Natural killer cell (primary cell): ENCODE data around the gene CPPED1. TPM values are rescaled to one million over a fixed set of nuclear protein-coding genes. Genes with fewer than 3 reads are reported as not detected.

Experiments
- ATAC-seq, 3 donors: fragments of 150-1000 bp in 2 of 3; fragments of 200-7000 bp in 1 of 3; cut with Tn5 transposase; 1 replicate in 1 of 3; 2 replicates in 2 of 3; pipeline ENCODE4 v1.10.0; 2021; ENCODE audit warnings: mild to moderate bottlenecking in 2 of 3, moderate library complexity in 2 of 3
- DNase-seq, 2 donors: peaks; one replicate each; pipeline versions ENCODE4 v3.0.0 to v3.0.0-alpha.2; 2013 to 2021; ENCODE audit warnings: mixed read lengths in 1 of 2
- H3K27ac ChIP-seq: one replicate; pipeline ENCODE4 v1.5.1; 2013; ENCODE audit warnings: mild to moderate bottlenecking, low read length
- H3K27me3 ChIP-seq: one replicate; pipeline ENCODE4 v1.6.1; 2013; ENCODE audit warnings: low read length; ENCODE audit not compliant: control insufficient read depth, insufficient read depth
- H3K36me3 ChIP-seq: one replicate; pipeline ENCODE4 v1.6.1; 2013; ENCODE audit warnings: low read length; ENCODE audit not compliant: control insufficient read depth, insufficient read depth
- H3K4me1 ChIP-seq: one replicate; pipeline ENCODE4 v1.6.1; 2013; ENCODE audit warnings: low read length; ENCODE audit not compliant: control insufficient read depth, insufficient read depth
- H3K4me3 ChIP-seq: one replicate; pipeline ENCODE4 v1.5.1; 2013; ENCODE audit warnings: low read length
- H3K9me3 ChIP-seq: one replicate; pipeline ENCODE4 v1.6.1; 2013; ENCODE audit warnings: low read length; ENCODE audit not compliant: control insufficient read depth, insufficient read depth
- H3K27ac Mint-ChIP-seq, 2 donors: one replicate each; pipeline ENCODE4 v1.8.0; 2022; ENCODE audit warnings: mild to moderate bottlenecking in 2 of 2, mixed read lengths in 2 of 2, moderate library complexity in 1 of 2
- H3K27me3 Mint-ChIP-seq, 2 donors: one replicate each; pipeline ENCODE4 v1.8.0; 2022; ENCODE audit warnings: low read depth in 2 of 2, mixed read lengths in 2 of 2
- H3K36me3 Mint-ChIP-seq: one replicate; pipeline ENCODE4 v1.8.0; 2022; ENCODE audit warnings: mixed read lengths
- H3K4me1 Mint-ChIP-seq, 2 donors: one replicate each; pipeline ENCODE4 v1.8.0; 2022; ENCODE audit warnings: mixed read lengths in 2 of 2
- H3K4me3 Mint-ChIP-seq: one replicate; pipeline ENCODE4 v1.8.0; 2022; ENCODE audit warnings: mild to moderate bottlenecking, moderate library complexity, mixed read lengths
- H3K9me3 Mint-ChIP-seq, 2 donors: one replicate each; pipeline ENCODE4 v1.8.0; 2022; ENCODE audit warnings: mixed read lengths in 2 of 2
- CTCF ChIP-seq: fragments of 200-600 bp; IDR thresholded peaks from one replicate; pipeline ENCODE4 v1.8.0; 2022; ENCODE audit warnings: antibody characterized with exemption
- WGBS: methylation state at CpG from one replicate; pipeline ENCODE4 v1.1.7; 2013; ENCODE audit warnings: missing lambda C conversion rate; ENCODE audit not compliant: insufficient coverage; 5-methylcytosine and 5-hydroxymethylcytosine counted together
- intact Hi-C: fragments of 100-400 bp; cut with micrococcal nuclease; formaldehyde crosslinking; loops from one replicate; pipeline ENCODE4 v1.14.2; 2022
- total RNA-seq, 4 donors: library from RNA; stranded (reverse); fragments of 120-200 nt in 1 of 4; gene quantifications; one replicate each; pipeline versions ENCODE4 v1.2.3 to v1.2.4, GENCODE V29; 2013 to 2022

CPPED1 gene
- total RNA-seq, 3 donors from 2014 or later (not counting 1 experiment from before 2014, with no cell fraction given): 10.3 to 18.3 (median 16.4) TPM

GRCh38 chr16:12739738-12740137 is 63.9 kb downstream of the CPPED1 start:
- H3K4me3 Mint-ChIP-seq: no peak overlapping the region
- no peaks in the 10 kb centered on the region for H3K4me1 ChIP-seq
- H3K36me3 ChIP-seq: no peaks in the 10 kb centered on the region
- DNase-seq: no peak
- H3K27me3 ChIP-seq: no peaks in the 10 kb centered on the region
- no peaks in the 10 kb centered on the region for H3K27me3 Mint-ChIP-seq
- TF ChIP-seq CTCF: no peak
- peaks cover 12% of the 10 kb centered on the region for H3K36me3 Mint-ChIP-seq
- peaks cover under 1 to 3% of the 10 kb centered on the region in 2 donors for H3K9me3 Mint-ChIP-seq
- H3K9me3 ChIP-seq: peaks cover 11% of the 10 kb centered on the region
- WGBS: 100% methylated on average over 3 of the region's 3 CpGs
- H3K4me3 ChIP-seq: no peak overlapping the region
- intact Hi-C loops: no loop called here
- no peak overlapping the region for H3K27ac ChIP-seq
- ATAC-seq: no peak
- H3K4me1 Mint-ChIP-seq: no peaks in the 10 kb centered on the region
- H3K27ac Mint-ChIP-seq: no peak overlapping the region

- Histone ChIP-seq H3K4me1 (no peaks in the 10 kb centered on the region), H3K9me3 (peaks cover 14% of the 10 kb centered on the region), H3K36me3 (no peaks in the 10 kb centered on the region), H3K4me3 (no peak overlapping the region), H3K27ac (no peak overlapping the region), H3K27me3 (no peaks in the 10 kb centered on the region)
- WGBS: 92% methylated on average over 6 of the region's 6 CpGs
- no peak for DNase-seq
- ATAC-seq: no peak
- Mint-ChIP-seq H3K36me3 (peaks cover 17% of the 10 kb centered on the region), H3K4me3 (no peak overlapping the region), H3K27me3 (no peaks in the 10 kb centered on the region), H3K9me3 (peaks cover 4 to 12% of the 10 kb centered on the region in 2 donors), H3K4me1 (no peaks in the 10 kb centered on the region), H3K27ac (no peak overlapping the region)
- no peak for TF ChIP-seq CTCF
- intact Hi-C loops: no loop called here
Measured at GRCh38 chr16:12737563-12737962, 66.1 kb downstream of the CPPED1 start.

DNA sequence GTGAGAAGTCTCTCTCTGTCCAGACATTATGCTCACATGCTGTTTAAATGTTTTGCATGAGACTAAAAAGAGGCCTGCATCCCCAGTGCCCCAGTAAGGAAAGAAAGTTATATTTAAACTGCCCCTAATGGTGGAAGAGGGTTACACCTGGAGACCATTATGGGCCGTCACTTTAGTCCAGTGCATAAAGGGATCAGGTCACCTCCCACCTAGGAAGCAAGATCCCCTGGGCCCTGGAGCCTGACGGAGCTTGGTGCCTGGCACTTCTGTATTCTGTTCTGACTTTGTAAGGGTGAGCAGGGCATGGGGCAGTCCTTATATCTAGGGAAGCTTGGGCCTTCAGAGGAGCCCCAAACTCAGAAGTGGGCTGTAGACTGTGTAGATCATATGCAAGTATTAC is 67.9 kb downstream of the CPPED1 start:
- intact Hi-C loops: no loop called here
- H3K36me3 Mint-ChIP-seq: peaks cover 31% of the 10 kb centered on the region
- H3K9me3 Mint-ChIP-seq: peaks cover 7 to 20% of the 10 kb centered on the region in 2 donors

More for the DNA sequence above, 67.9 kb downstream of the CPPED1 start:
- Mint-ChIP-seq H3K4me1 (no peaks in the 10 kb centered on the region), H3K27ac (no peak overlapping the region), H3K27me3 (no peaks in the 10 kb centered on the region), H3K4me3 (no peak overlapping the region)
- Histone ChIP-seq H3K9me3 (peaks cover 21% of the 10 kb centered on the region), H3K27me3 (no peaks in the 10 kb centered on the region), H3K4me1 (no peaks in the 10 kb centered on the region), H3K27ac (no peak overlapping the region), H3K4me3 (no peak overlapping the region), H3K36me3 (no peaks in the 10 kb centered on the region)
- DNase-seq: no peak
- WGBS: 92% methylated on average over 2 of the region's 2 CpGs
- no peak for ATAC-seq
- no peak for TF ChIP-seq CTCF
